SK-N-SH treated with all-trans-retinoic acid at 6 μM for 48 hours (cell line): ENCODE measurements around the gene AHCYL2.

Source experiments
- CREB5 ChIP-seq: fragments of 250-450 bp; sonication (Bioruptor Pico); IDR thresholded peaks from 2 replicates; pipeline ENCODE4 v1.5.1; 2020; ENCODE audit warnings: low read depth, mild to moderate bottlenecking, moderate library complexity
- CSRNP3 ChIP-seq: fragments of 250-450 bp; sonication (Bioruptor Pico); IDR thresholded peaks from 2 replicates; pipeline ENCODE4 v1.5.1; 2021; ENCODE audit warnings: mild to moderate bottlenecking, moderate library complexity
- GLIS3 ChIP-seq: fragments of 250-450 bp; sonication (Bioruptor Pico); IDR thresholded peaks from 2 replicates; pipeline ENCODE4 v1.5.0; 2020; ENCODE audit warnings: mild to moderate bottlenecking, moderate library complexity
- PATZ1 ChIP-seq: fragments of 250-450 bp; sonication (Bioruptor Pico); IDR thresholded peaks from 2 replicates; pipeline ENCODE4 v1.8.0; 2020; ENCODE audit warnings: mild to moderate bottlenecking, moderate library complexity, borderline replicate concordance
- TOX ChIP-seq: fragments of 250-450 bp; sonication (Bioruptor Pico); IDR thresholded peaks from 2 replicates; pipeline ENCODE4 v1.8.0; 2021; ENCODE audit warnings: mild to moderate bottlenecking, moderate library complexity, borderline replicate concordance
- ZFP3 ChIP-seq: fragments of 250-450 bp; sonication (Bioruptor Pico); IDR thresholded peaks from 2 replicates; pipeline ENCODE4 v1.5.0; 2020; ENCODE audit warnings: mild to moderate bottlenecking, moderate library complexity

- no peak for TF ChIP-seq PATZ1 (CRISPR knock-in tag)
- no peak for TF ChIP-seq ZFP3 (CRISPR knock-in tag)
- TF ChIP-seq CREB5 (CRISPR knock-in tag): no peak
- TF ChIP-seq CSRNP3 (CRISPR knock-in tag): no peak
- no peak for TF ChIP-seq GLIS3 (CRISPR knock-in tag)
- TF ChIP-seq TOX (CRISPR knock-in tag): no peak
Measured at GRCh38 chr7:129401967-129402860, 177.4 kb downstream of the AHCYL2 start.
